Natural killer cell (primary cell): ENCODE measurements around the gene SOX12. TPM values are rescaled to one million over a fixed set of nuclear protein-coding genes. Genes with fewer than 3 reads are reported as not detected.

Source experiments
- ATAC-seq, 3 donors: fragments of 150-1000 bp in 2 of 3; fragments of 200-7000 bp in 1 of 3; cut with Tn5 transposase; 1 replicate in 1 of 3; 2 replicates in 2 of 3; pipeline ENCODE4 v1.10.0; 2021; ENCODE audit warnings: mild to moderate bottlenecking in 2 of 3, moderate library complexity in 2 of 3
- DNase-seq, 2 donors: peaks; one replicate each; pipeline versions ENCODE4 v3.0.0 to v3.0.0-alpha.2; 2013 to 2021; ENCODE audit warnings: mixed read lengths in 1 of 2
- H3K27ac ChIP-seq: one replicate; pipeline ENCODE4 v1.5.1; 2013; ENCODE audit warnings: mild to moderate bottlenecking, low read length
- H3K27me3 ChIP-seq: one replicate; pipeline ENCODE4 v1.6.1; 2013; ENCODE audit warnings: low read length; ENCODE audit not compliant: control insufficient read depth, insufficient read depth
- H3K36me3 ChIP-seq: one replicate; pipeline ENCODE4 v1.6.1; 2013; ENCODE audit warnings: low read length; ENCODE audit not compliant: control insufficient read depth, insufficient read depth
- H3K4me1 ChIP-seq: one replicate; pipeline ENCODE4 v1.6.1; 2013; ENCODE audit warnings: low read length; ENCODE audit not compliant: control insufficient read depth, insufficient read depth
- H3K4me3 ChIP-seq: one replicate; pipeline ENCODE4 v1.5.1; 2013; ENCODE audit warnings: low read length
- H3K9me3 ChIP-seq: one replicate; pipeline ENCODE4 v1.6.1; 2013; ENCODE audit warnings: low read length; ENCODE audit not compliant: control insufficient read depth, insufficient read depth
- H3K27ac Mint-ChIP-seq, 2 donors: one replicate each; pipeline ENCODE4 v1.8.0; 2022; ENCODE audit warnings: mild to moderate bottlenecking in 2 of 2, mixed read lengths in 2 of 2, moderate library complexity in 1 of 2
- H3K27me3 Mint-ChIP-seq, 2 donors: one replicate each; pipeline ENCODE4 v1.8.0; 2022; ENCODE audit warnings: low read depth in 2 of 2, mixed read lengths in 2 of 2
- H3K36me3 Mint-ChIP-seq: one replicate; pipeline ENCODE4 v1.8.0; 2022; ENCODE audit warnings: mixed read lengths
- H3K4me1 Mint-ChIP-seq, 2 donors: one replicate each; pipeline ENCODE4 v1.8.0; 2022; ENCODE audit warnings: mixed read lengths in 2 of 2
- H3K4me3 Mint-ChIP-seq: one replicate; pipeline ENCODE4 v1.8.0; 2022; ENCODE audit warnings: mild to moderate bottlenecking, moderate library complexity, mixed read lengths
- H3K9me3 Mint-ChIP-seq, 2 donors: one replicate each; pipeline ENCODE4 v1.8.0; 2022; ENCODE audit warnings: mixed read lengths in 2 of 2
- CTCF ChIP-seq: fragments of 200-600 bp; IDR thresholded peaks from one replicate; pipeline ENCODE4 v1.8.0; 2022; ENCODE audit warnings: antibody characterized with exemption
- WGBS: methylation state at CpG from one replicate; pipeline ENCODE4 v1.1.7; 2013; ENCODE audit warnings: missing lambda C conversion rate; ENCODE audit not compliant: insufficient coverage; 5-methylcytosine and 5-hydroxymethylcytosine counted together
- intact Hi-C: fragments of 100-400 bp; cut with micrococcal nuclease; formaldehyde crosslinking; loops from one replicate; pipeline ENCODE4 v1.14.2; 2022
- total RNA-seq, 4 donors: library from RNA; stranded (reverse); fragments of 120-200 nt in 1 of 4; gene quantifications; one replicate each; pipeline versions ENCODE4 v1.2.3 to v1.2.4, GENCODE V29; 2013 to 2022

The SOX12 gene
- total RNA-seq, 3 donors from 2014 or later (not counting 1 experiment from before 2014, with no cell fraction given), result 2.3 to 4.6 (median 2.9) TPM

DNA sequence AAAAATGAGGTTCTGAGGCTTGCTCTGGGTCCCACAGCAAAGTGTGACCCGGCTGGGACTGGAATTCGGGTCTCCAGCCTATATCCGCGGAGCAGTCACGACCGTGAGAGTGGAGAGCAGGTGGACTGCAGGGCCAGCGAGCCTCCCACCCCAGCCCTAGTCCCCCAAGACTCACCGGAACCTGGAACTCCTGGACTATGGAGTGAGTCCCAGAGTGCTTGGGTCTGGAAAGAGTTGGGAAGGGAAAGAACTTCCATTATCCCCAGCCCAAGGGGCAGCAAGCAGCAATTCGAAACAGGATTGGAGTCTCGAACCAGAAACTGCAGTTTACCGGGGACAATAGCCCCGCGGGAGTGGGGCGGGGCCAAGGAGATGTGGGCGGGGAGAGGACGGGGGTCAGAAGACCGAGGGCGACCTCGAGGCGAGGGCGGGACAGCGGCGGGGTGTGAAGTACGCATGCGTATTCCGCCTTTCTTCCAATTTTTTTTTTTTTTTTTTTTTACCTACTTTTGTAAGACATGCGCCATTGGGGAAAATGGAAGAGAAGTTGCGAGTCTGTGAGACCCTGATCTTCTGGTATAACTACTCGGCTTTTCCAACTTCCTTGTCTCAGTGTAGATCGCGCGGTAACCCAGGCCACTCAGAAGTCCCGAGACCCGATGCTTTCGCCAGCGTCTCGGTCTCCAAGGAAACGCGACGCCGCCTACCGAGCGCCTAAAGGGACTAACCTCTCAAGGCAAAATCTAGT is 35.1 kb upstream of the SOX12 start, which contains the start of gene C20orf96:
TSS of gene C20orf96 (minus strand) at position 667 of the 748 bp plus-strand sequence. CDS start at position 527, 140 bp downstream.
- Histone ChIP-seq H3K9me3 (no peaks in the 10 kb centered on the region), H3K36me3 (no peaks in the 10 kb centered on the region), H3K4me1 (peaks cover 17% of the 10 kb centered on the region), H3K4me3 (peak within 1 kb of the TSS; percentile 48), H3K27ac (peak within 1 kb of the TSS; percentile 10), H3K27me3 (no peaks in the 10 kb centered on the region)
- no peak within 1 kb of the TSS for H3K27ac Mint-ChIP-seq
- H3K27me3 Mint-ChIP-seq, result no peaks in the 10 kb centered on the region
- no peaks in the 10 kb centered on the region for H3K9me3 Mint-ChIP-seq
- under 1% methylated on average over 39 of the region's 43 CpGs for WGBS
- intact Hi-C loops, result no loop called here
- no peak within 1 kb of the TSS for H3K4me3 Mint-ChIP-seq
- ATAC-seq (peak; percentile 95 to 97 (median 97)), DNase-seq (peak; percentile 80 to 91)
- H3K36me3 Mint-ChIP-seq, result no peaks in the 10 kb centered on the region
- no peak for TF ChIP-seq CTCF
- peaks cover 7 to 11% of the 10 kb centered on the region in 2 donors for H3K4me1 Mint-ChIP-seq

- H3K27ac Mint-ChIP-seq, result no peak overlapping the region
- H3K27me3 Mint-ChIP-seq, result no peaks in the 10 kb centered on the region
- WGBS, result 90% methylated on average over 5 of the region's 5 CpGs
These were observed 30.8 kb upstream of the SOX12 start for GRCh38 chr20:294602-295001.

GRCh38 chr20:295804-296203 is 29.5 kb upstream of the SOX12 start:
- intact Hi-C loops, result no loop called here
- Mint-ChIP-seq H3K27me3 (no peaks in the 10 kb centered on the region), H3K27ac (peak overlapping the region; percentile 51 to 94)

More at GRCh38 chr20:294602-295001, 30.8 kb upstream of the SOX12 start:
- no peak for TF ChIP-seq CTCF
- Mint-ChIP-seq H3K9me3 (no peaks in the 10 kb centered on the region), H3K4me3 (peak overlapping the region; percentile 49), H3K4me1 (peaks cover 36 to 39% of the 10 kb centered on the region in 2 donors), H3K36me3 (no peaks in the 10 kb centered on the region)
- no peaks in the 10 kb centered on the region for H3K36me3 ChIP-seq
- intact Hi-C loops, result no loop called here
- H3K4me1 ChIP-seq, result peaks cover 35% of the 10 kb centered on the region
- no peak overlapping the region for H3K27ac ChIP-seq
- no peaks in the 10 kb centered on the region for H3K9me3 ChIP-seq
- no peak overlapping the region for H3K4me3 ChIP-seq
- DNase-seq, result no peak
- no peak for ATAC-seq
- H3K27me3 ChIP-seq, result no peaks in the 10 kb centered on the region

More at GRCh38 chr20:295804-296203, 29.5 kb upstream of the SOX12 start:
- Histone ChIP-seq H3K9me3 (no peaks in the 10 kb centered on the region), H3K36me3 (no peaks in the 10 kb centered on the region), H3K27me3 (no peaks in the 10 kb centered on the region), H3K4me1 (peaks cover 36% of the 10 kb centered on the region), H3K4me3 (no peak overlapping the region), H3K27ac (no peak overlapping the region)
- no peaks in the 10 kb centered on the region for H3K36me3 Mint-ChIP-seq
- H3K9me3 Mint-ChIP-seq, result no peaks in the 10 kb centered on the region
- DNase-seq (no peak), ATAC-seq (no peak)
- peaks cover 39 to 43% of the 10 kb centered on the region in 2 donors for H3K4me1 Mint-ChIP-seq
- peak overlapping the region; percentile 99 for H3K4me3 Mint-ChIP-seq
- TF ChIP-seq CTCF, result no peak
- 100% methylated on average over 3 of the region's 4 CpGs for WGBS
